ENCODE data around the gene BTF3L4. TPM values are rescaled to one million over a fixed set of nuclear protein-coding genes. Genes with fewer than 3 reads are reported as not detected.
"Not testable (repeated sequence)": the region's sequence is repeated elsewhere in the genome, so short reads cannot be mapped to it uniquely, and the experiment has no call there.

The BTF3L4 gene
- 45.4 and 74.2 TPM in 2 replicates for total RNA-seq (2014; rRNA removed; shearing (Covaris generic); ENCODE audit: low replicate concordance)

DNA sequence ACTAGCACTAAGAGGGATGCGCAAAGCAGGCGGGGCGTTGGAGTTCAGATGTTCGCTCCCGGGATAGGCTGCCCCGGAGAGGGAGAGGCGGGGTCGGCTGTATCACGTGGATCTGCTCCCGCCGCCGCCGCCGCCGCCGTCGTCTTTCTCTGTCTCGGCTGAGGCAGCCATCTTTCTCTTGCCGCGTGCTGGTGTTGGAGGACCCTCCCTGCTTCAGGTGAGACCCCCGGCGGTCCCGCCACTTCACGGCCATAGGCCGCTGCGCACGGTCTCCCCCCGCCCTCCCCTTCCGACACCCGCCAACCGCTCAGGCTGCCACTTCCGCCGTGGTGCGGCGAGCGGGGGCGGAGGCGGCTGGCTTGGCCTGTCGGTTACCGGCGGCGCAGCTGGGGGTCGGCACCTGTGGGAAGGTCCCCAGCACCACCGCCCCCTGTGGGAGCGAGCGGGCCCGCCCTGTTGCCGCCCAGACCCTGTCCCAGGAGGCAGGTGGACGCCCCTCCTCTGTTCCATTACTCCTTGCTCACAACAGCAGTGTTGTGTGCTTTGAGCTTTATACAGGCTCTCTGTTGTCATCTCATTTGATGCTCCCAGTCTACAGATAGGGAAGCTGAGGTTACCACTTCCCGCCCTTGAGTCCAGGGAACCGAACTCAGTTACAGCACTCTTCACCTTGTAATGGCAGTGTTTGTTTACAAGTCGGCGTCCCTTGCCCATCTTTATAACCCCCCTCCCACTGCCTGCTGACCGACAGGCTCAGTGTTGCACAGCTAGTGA lies at the start of gene BTF3L4:
Gene BTF3L4 (plus strand): TSS at position 133 of the 774 bp plus-strand sequence. CDS start 3,553 bp downstream, outside the sequence.
- H3K9me3 ChIP-seq = no peaks in the 10 kb centered on the region
- peaks cover 34% of the 10 kb centered on the region for H3K36me3 ChIP-seq
- no peaks in the 10 kb centered on the region for H3K27me3 ChIP-seq
- peak; percentile 94 for DNase-seq
- H3K4me3 ChIP-seq = peak within 1 kb of the TSS; percentile 97

DNA sequence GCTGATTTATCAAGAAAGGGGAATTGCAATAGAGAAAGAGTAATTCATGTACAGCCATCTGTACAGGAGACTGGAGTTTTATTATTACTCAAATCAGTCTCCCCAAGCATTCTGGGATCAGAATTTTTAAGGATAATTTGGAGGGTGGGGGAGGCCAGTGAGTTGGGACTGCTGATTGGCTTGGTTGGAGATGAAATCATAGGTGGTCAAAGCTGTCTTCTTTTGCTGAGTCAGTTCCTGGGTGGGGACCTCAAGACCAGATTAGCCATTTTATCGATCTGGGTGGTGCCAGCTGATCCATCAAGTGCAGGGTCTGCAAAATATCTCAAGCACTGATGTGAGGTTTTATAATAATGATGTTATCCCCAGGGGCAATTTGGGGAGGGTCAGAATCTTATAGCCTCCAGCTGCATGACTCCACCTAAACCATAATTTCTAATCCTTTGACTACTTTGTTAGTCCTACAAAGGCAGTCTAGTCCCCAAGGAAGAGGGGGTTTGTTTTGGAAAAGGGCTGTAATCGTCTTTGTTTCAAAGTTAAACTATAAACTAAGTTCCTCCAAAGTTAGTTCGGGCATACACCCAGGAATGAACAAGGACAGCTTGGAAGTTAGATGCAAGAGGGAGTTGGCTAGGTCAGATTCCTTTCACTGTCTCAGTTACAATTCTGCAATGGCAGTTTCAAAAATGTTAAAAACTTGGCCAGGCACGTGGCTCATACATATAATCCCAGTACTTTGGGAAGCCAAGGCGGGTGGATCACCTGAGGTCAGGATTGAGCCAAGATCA lies 48.7 kb upstream of the BTF3L4 start:
- Histone ChIP-seq H3K27me3 (no peaks in the 10 kb centered on the region), H3K4me3 (no peak overlapping the region), H3K36me3 (no peaks in the 10 kb centered on the region), H3K9me3 (no peaks in the 10 kb centered on the region; the same call in 1 of the 2 replicates)
- DNase-seq = no peak

DNA sequence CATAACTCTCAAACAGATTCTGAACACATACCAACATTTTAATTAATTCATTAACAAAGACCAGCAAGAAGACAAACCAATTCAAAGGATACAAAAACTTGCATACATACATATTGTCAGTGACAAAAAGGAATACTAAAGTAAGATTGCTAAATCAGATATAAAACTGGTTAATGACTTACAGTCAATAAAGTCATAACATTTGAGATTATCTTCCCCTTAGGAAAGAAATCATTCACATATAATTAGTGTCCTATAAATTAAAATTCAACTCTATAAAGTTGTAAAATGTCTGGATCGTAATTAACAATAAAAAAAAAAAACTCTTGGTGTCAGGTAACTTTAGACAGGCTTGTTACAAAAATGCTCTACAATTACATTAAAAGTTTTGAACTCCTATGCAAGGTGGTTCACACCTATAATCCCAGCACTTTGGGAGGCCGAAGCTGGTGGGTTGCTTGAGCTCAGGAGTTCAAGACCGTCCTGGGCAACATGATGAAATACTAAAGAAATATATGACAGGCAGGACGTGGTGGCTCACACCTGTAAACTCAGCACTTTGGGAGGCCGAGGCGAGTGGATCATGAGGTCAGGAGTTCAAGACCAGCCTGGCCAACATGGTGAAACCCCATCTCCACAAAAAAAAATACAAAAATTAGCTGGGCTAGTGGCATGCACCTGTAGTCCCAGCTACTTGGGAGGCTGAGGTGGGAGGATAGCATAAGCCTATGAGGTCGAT lies 47.9 kb upstream of the BTF3L4 start:
- Histone ChIP-seq H3K4me3 (no peak overlapping the region), H3K36me3 (no peaks in the 10 kb centered on the region), H3K9me3 (no peaks in the 10 kb centered on the region; the same call in 1 of the 2 replicates), H3K27me3 (no peaks in the 10 kb centered on the region)
- no peak for DNase-seq

DNA sequence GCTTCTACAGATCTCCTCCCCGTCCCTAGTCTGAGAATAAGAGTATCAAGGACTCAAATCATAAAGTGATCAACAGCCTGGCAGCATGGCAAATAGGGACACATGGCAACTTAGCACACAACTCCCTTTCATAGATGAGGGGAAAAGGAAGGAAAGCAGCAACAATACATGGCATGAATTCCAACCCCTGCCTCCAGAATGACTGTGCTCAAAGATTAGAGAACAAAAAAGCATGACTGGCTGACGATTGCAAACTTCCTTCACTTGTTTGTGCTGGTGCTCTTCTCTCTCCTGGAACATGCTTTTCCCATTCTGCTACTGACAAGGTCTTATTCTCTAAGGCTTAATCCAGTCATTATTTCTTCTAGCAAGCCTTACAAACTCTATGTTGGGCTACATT lies 34.0 kb upstream of the BTF3L4 start:
- Histone ChIP-seq H3K4me3 (no peak overlapping the region), H3K36me3 (peaks cover 30% of the 10 kb centered on the region), H3K9me3 (no peaks in the 10 kb centered on the region), H3K27me3 (no peaks in the 10 kb centered on the region)
- no peak for DNase-seq

DNA sequence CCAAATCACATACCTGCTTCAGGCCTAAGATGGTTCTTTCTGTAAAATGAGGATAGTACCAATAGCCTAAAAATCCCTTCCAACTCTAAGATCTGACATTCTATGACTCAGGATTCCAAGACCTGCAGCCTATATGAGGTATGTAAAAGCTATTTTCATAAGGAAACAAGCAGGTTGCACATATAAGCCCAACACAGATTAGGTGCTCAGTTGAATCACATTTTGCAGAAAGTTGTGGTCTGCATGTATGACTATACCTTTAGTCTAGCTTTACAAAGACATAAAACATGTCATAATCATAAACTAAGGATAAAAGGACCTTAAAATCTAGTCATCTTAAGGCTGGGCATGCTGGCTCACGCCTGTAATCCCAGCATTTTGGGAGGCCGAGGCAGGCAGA lies 29.8 kb upstream of the BTF3L4 start:
- Histone ChIP-seq H3K9me3 (no peaks in the 10 kb centered on the region), H3K27me3 (no peaks in the 10 kb centered on the region), H3K4me3 (no peak overlapping the region), H3K36me3 (peaks cover 27% of the 10 kb centered on the region)
- DNase-seq = no peak

DNA sequence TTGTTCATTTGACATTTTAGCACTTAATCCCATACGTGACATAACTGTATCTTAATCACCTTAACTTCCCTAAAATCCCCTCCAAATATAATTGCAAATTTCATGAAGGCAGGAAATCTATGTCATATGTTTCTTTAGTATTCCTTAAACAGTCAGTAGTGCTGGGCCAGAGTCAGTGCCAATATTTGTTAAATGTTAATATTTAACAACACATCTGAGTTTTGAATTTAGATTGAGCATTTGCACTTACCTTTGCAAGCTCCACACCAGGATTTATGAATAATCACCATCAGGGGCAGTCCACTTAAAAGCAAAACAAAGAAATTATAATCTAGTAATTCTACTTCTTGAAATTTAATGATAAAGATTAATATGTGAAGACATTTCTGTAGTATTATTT lies 27.8 kb upstream of the BTF3L4 start:
- no peak for DNase-seq
- H3K36me3 ChIP-seq = peaks cover 25% of the 10 kb centered on the region
- H3K27me3 ChIP-seq = no peaks in the 10 kb centered on the region
- H3K9me3 ChIP-seq = no peaks in the 10 kb centered on the region
- H3K4me3 ChIP-seq = no peak overlapping the region

DNA sequence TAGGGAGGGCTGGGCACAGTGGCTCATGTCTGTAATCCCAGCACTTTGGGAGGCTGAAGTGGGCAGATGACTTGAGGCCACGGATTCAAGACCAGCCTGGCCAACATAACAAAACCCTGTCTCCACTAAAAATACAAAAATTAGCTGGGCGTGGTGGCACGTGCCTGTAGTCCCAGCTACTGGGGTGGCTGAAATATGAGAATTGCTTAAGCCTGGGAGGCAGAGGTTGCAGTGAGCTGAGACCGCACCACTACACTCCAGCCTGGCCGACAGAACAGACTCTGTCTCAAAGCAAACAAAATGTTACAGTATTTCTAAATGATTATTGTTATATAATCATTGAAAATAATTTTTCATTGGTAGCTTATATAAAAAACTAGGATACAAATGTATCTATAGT lies 27.3 kb upstream of the BTF3L4 start:
- not testable (repeated sequence) for DNase-seq, H3K27me3 ChIP-seq, H3K4me3 ChIP-seq, H3K9me3 ChIP-seq
- peaks cover 21% of the 10 kb centered on the region for H3K36me3 ChIP-seq

DNA sequence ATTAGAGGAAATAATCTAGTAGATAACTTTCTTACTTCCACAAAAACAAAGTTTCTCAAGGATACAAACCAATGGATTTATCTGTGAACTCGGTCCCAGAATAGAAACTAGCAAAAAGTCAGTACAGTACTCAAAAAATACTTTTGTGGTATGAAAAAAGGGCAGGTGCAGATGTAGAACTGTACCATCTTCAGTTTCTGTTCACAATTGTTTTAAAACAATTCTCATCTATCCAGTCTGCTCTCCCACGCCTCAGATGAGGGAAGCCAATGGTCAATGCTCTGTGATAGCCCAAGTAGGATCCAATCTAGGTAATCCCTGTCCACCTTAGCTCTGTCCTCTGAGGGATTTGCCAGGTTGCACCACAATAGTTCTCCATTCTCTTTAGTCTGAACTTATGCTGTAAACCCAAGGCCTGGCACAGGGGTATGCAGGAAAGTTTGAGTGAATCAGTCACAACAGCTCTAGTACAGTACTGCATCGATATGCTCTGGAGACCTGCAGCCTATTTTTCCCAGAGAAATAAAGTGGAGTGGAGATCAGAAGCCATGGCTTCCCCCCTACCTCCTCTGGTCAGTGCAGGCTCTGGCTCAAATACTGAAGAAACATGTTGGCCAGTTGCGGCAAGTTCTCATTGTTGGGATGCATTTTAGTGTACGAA lies 23.8 kb upstream of the BTF3L4 start:
- Histone ChIP-seq H3K9me3 (no peaks in the 10 kb centered on the region), H3K4me3 (peak overlapping the region; percentile 79), H3K36me3 (peaks cover 5% of the 10 kb centered on the region), H3K27me3 (no peaks in the 10 kb centered on the region)
- no peak for DNase-seq

DNA sequence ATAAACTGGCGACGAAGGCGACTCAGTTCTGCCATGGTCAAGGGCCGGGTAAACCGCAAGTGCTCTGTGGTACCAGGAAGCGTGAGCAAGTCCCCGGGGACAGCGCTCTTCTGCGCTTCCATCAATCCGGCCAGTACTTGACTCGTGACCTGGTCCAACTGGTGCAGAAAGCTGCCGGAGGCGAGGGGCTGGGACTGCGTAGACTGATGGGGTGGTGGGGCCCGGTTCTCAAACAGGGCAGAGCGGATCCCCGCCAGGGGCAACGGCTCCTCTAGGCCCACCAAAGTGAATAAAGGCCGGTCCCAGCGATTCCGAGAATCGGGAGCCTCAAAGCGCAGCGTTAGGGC lies 23.3 kb upstream of the BTF3L4 start:
- Histone ChIP-seq H3K9me3 (no peaks in the 10 kb centered on the region), H3K27me3 (no peaks in the 10 kb centered on the region), H3K4me3 (peak overlapping the region; percentile 79), H3K36me3 (peaks cover 2% of the 10 kb centered on the region; the same call in 1 of the 2 replicates)
- DNase-seq = peak; percentile 55

DNA sequence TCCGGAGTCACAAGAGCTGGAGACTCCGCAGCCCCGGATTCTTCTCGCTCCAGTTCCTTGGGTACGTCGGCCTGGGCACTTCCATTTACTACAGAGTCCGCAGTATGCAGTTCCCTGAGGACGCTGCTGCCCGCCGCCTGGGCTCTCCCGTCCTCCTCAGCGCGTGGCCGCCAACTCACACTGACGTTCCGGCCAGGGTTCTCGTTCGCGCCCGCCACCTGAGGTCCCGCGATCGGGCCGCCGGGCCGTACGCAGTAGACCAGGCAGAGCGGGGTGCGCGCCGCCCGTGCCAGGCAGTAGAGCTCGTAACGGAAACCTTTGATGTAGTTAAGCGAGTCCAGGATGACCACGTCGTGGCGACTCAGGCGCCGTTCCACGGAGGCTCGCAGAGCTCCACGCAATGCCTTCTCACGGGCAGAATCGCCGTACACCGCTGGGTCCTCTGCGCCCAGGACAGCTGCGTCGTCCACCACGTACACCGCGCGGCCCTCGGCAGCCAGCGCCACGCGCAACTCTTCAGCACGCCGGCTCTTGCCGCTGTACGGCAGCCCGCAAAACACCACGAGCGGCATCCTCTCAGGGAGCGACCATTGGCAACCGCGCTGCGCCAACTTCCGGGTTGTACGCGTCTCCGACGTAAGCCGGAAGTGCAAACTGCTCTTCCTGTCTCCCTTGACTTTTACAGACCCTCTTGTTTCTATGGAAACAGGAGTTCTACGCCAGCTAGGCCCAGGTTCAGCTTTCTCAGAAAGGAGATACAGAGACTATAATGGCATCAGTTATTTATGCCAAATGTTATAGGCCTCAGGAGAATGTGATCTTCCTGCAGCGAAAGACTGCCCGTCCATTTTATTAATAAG lies 22.7 kb upstream of the BTF3L4 start, which contains the start of gene KTI12:
Gene KTI12 (minus strand): TSS at position 621 of the 860 bp plus-strand sequence. CDS start 49 bp downstream, at position 572.
- Histone ChIP-seq H3K27me3 (no peaks in the 10 kb centered on the region), H3K9me3 (no peaks in the 10 kb centered on the region), H3K36me3 (peaks cover 2% of the 10 kb centered on the region; the same call in 1 of the 2 replicates), H3K4me3 (peak within 1 kb of the TSS; percentile 79)
- DNase-seq = peak; percentile 89

DNA sequence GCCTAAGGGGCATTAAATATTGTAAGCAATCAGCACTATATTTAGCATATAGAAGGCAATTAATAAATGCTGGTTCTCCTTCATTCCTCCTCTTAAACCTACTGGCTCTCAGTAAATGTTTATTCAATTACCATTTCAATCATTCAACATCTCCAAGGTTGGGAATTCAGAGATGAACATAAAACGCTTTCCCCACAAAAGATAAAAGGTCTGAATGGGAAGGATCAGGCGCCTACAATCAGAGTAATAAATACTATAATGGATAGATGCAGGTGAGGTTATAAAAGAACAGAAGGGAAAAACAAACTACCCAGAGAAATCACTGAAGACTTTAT lies 22.1 kb upstream of the BTF3L4 start:
- Histone ChIP-seq H3K4me3 (peak overlapping the region; percentile 79), H3K27me3 (no peaks in the 10 kb centered on the region), H3K9me3 (no peaks in the 10 kb centered on the region), H3K36me3 (peaks cover 2% of the 10 kb centered on the region; the same call in 1 of the 2 replicates)
- no peak for DNase-seq

DNA sequence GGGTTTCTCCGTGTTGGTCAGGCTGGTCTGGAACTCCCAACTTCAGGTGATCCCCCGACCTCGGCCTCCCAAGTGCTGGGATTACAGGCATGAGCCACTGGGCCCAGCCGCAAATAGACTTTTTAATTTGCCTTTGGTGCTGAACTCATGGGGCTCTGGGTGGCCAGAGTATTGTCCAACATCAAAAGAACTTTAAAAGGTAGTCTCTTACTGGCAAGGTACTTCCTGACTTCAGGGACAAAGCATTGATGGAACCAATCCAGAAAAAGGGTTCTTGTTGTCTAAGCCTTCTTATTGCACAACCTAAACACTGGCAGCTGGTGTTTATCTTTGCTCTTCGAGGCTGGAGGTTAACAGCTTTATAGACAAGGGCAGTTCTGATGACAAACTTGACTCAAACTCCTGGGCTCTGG lies 18.7 kb upstream of the BTF3L4 start:
- no peak for DNase-seq
- Histone ChIP-seq H3K36me3 (peaks cover 22% of the 10 kb centered on the region), H3K4me3 (no peak overlapping the region), H3K27me3 (no peaks in the 10 kb centered on the region), H3K9me3 (no peaks in the 10 kb centered on the region)

DNA sequence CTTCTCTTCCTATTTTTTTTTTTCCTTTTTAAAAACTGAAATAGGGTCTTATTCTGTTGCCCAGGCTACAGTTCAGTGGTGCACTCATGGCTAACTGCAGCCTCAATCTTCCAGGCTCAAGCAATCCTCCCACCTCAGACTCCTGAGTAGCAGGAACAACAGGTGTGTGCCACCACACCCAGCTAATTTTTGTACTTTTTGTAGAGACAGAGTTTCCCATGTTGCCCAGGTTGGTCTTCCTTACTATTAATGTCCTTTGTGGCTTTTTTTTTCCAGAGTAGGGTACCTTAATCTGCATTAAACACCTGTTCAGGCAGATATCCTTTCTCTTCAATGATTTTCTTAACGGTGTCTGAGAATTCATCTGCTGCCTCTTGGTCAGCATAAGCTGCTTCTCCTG lies 18.2 kb upstream of the BTF3L4 start:
- no peak overlapping the region for H3K4me3 ChIP-seq
- no peaks in the 10 kb centered on the region for H3K9me3 ChIP-seq
- H3K27me3 ChIP-seq = no peaks in the 10 kb centered on the region
- no peak for DNase-seq
- H3K36me3 ChIP-seq = peaks cover 22% of the 10 kb centered on the region

DNA sequence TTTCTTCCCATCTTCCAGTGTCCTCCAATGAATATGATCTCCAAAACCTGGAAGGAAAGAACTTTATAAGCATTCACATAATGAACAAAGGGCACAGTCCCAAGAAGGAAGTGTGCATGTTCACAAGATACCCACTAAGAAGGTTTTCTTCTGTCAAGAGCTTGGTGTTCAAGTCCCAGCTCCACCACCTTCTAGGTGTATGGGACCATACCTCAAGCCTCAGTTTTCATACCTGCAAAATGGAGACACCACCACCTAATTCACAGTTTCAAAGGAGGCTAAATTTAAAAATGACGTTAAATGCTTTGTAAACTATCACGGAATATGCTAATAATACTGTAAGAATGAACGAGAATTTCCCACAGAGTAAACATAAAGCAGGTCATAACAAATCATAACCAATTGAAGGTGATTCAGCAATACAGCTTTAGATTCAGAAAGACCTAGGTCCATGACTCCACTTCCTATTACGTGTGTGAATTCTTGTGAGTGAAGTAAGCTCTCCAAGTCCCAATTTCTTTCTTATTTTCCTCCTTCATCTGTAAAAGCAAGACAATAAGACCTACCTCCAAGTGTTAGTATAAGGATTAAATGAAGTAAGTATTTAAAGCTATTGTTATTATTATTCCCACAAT lies 14.4 kb upstream of the BTF3L4 start:
- Histone ChIP-seq H3K9me3 (no peaks in the 10 kb centered on the region), H3K4me3 (no peak overlapping the region), H3K36me3 (peaks cover 22% of the 10 kb centered on the region), H3K27me3 (no peaks in the 10 kb centered on the region)
- no peak for DNase-seq

DNA sequence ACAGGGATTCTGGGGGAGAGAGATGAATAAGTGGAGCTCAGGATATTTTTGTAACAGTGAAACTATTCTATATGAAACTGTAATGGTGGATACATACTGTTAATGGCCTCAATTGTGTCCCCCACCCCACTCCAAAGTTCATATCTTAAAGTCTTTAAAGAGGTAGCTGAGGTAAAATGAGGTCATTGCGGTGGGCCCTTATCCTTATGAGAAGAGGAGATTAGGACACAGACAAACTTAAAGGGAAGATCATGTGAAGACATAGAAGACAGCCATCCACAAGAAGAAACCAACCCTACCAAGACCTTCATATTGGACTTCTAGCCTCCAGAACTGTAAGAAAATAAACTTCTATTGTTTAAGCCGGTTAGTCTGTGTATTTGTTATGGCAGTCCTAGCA lies 10.9 kb upstream of the BTF3L4 start:
- no peaks in the 10 kb centered on the region; the same call in none of the 2 replicates for H3K9me3 ChIP-seq

More for the DNA sequence above, 10.9 kb upstream of the BTF3L4 start:
- DNase-seq = no peak
- H3K4me3 ChIP-seq = no peak overlapping the region
- peaks cover 26% of the 10 kb centered on the region for H3K36me3 ChIP-seq
- no peaks in the 10 kb centered on the region for H3K27me3 ChIP-seq

All from MG63 (cell line).